ENCODE results near the gene DPEP2.

DPEP2 gene

GRCh38 chr16:67954421-67955196, 44.7 kb downstream of the DPEP2 start:
- no peak overlapping the region for H3K27ac ChIP-seq (ENCODE audit: poor library complexity, severe bottlenecking)
- H3K36me3 ChIP-seq (ENCODE audit: low read depth) = peaks cover 98% of the 10 kb centered on the region
- ATAC-seq (ENCODE audit: low read depth) = no peak
- H3K4me1 ChIP-seq (ENCODE audit: insufficient read depth, poor library complexity, severe bottlenecking) = no peaks in the 10 kb centered on the region
- H3K9me3 ChIP-seq (ENCODE audit: severe bottlenecking) = no peaks in the 10 kb centered on the region
- H3K27me3 ChIP-seq (ENCODE audit: insufficient read depth, poor library complexity, severe bottlenecking) = no peaks in the 10 kb centered on the region
- peak; percentile 53 for DNase-seq (ENCODE audit: low spot score)
- H3K4me3 ChIP-seq (ENCODE audit: severe bottlenecking) = no peak overlapping the region
- TF ChIP-seq CTCF (IDR thresholded peaks at IDR 0.05; ENCODE audit: poor library complexity, severe bottlenecking) = no peak

- H3K4me3 ChIP-seq (ENCODE audit: severe bottlenecking) = no peak overlapping the region
- no peaks in the 10 kb centered on the region for H3K4me1 ChIP-seq (ENCODE audit: insufficient read depth, poor library complexity, severe bottlenecking)
- TF ChIP-seq CTCF (IDR thresholded peaks at IDR 0.05; ENCODE audit: poor library complexity, severe bottlenecking) = no peak
- peaks cover 98% of the 10 kb centered on the region for H3K36me3 ChIP-seq (ENCODE audit: low read depth)
- no peaks in the 10 kb centered on the region for H3K27me3 ChIP-seq (ENCODE audit: insufficient read depth, poor library complexity, severe bottlenecking)
- no peak for ATAC-seq (ENCODE audit: low read depth)
- DNase-seq (ENCODE audit: low spot score) = peak; percentile 50
- H3K27ac ChIP-seq (ENCODE audit: poor library complexity, severe bottlenecking) = no peak overlapping the region
- no peaks in the 10 kb centered on the region for H3K9me3 ChIP-seq (ENCODE audit: severe bottlenecking)
These were observed 45.5 kb downstream of the DPEP2 start for GRCh38 chr16:67953641-67954375.

- H3K4me1 ChIP-seq (ENCODE audit: insufficient read depth, poor library complexity, severe bottlenecking) = no peaks in the 10 kb centered on the region
- H3K27ac ChIP-seq (ENCODE audit: poor library complexity, severe bottlenecking) = no peak overlapping the region
- DNase-seq (ENCODE audit: low spot score) = peak; percentile 55
- TF ChIP-seq CTCF (IDR thresholded peaks at IDR 0.05; ENCODE audit: poor library complexity, severe bottlenecking) = no peak
- peaks cover 98% of the 10 kb centered on the region for H3K36me3 ChIP-seq (ENCODE audit: low read depth)
- H3K9me3 ChIP-seq (ENCODE audit: severe bottlenecking) = no peaks in the 10 kb centered on the region
- H3K4me3 ChIP-seq (ENCODE audit: severe bottlenecking) = no peak overlapping the region
- H3K27me3 ChIP-seq (ENCODE audit: insufficient read depth, poor library complexity, severe bottlenecking) = no peaks in the 10 kb centered on the region
- no peak for ATAC-seq (ENCODE audit: low read depth)
These were observed 47.8 kb downstream of the DPEP2 start for GRCh38 chr16:67951485-67951884.

- Histone ChIP-seq H3K4me1 (ENCODE audit: insufficient read depth, poor library complexity, severe bottlenecking) (no peaks in the 10 kb centered on the region), H3K27ac (ENCODE audit: poor library complexity, severe bottlenecking) (no peak overlapping the region), H3K9me3 (ENCODE audit: severe bottlenecking) (no peaks in the 10 kb centered on the region), H3K36me3 (ENCODE audit: low read depth) (peaks cover 98% of the 10 kb centered on the region), H3K27me3 (ENCODE audit: insufficient read depth, poor library complexity, severe bottlenecking) (no peaks in the 10 kb centered on the region), H3K4me3 (ENCODE audit: severe bottlenecking) (no peak overlapping the region)
- no peak for TF ChIP-seq CTCF (IDR thresholded peaks at IDR 0.05; ENCODE audit: poor library complexity, severe bottlenecking)
- DNase-seq (ENCODE audit: low spot score) (peak; percentile 53), ATAC-seq (ENCODE audit: low read depth) (no peak)
These were observed 48.9 kb downstream of the DPEP2 start for GRCh38 chr16:67950335-67950843.
